ENCODE results near the gene MSRB3. TPM values are rescaled to one million over a fixed set of nuclear protein-coding genes. Genes with fewer than 3 reads are reported as not detected.

Gene MSRB3
- polyA plus RNA-seq, 1 of the 3 experiments (the other 2 are of a cell fraction) = 24.3 TPM

DNA sequence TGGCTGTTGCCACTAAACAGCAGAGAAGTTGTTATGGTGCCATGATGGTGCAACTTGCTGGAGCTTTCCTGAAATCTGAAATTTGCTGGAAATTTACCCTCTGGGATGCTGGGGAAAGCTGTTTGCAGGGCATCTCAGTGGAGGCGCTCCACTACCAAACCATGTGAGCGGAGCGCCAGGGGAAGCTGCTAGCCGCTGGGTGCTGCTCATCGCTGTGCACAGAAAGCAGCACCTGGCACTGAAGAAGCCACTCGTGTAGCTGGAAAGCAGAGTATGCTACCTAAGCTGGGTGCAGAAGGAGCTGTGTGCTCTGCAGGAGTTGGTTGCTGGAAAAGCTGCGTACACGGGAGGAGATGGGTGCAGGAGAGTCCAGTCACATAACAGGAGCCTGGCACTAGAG, 53.0 kb downstream of the MSRB3 start (continued):
- no peak for TF ChIP-seq MEF2A (IDR thresholded peaks at IDR 0.05; ENCODE audit: borderline replicate concordance, low read depth)
- TF ChIP-seq, protein P1, sequence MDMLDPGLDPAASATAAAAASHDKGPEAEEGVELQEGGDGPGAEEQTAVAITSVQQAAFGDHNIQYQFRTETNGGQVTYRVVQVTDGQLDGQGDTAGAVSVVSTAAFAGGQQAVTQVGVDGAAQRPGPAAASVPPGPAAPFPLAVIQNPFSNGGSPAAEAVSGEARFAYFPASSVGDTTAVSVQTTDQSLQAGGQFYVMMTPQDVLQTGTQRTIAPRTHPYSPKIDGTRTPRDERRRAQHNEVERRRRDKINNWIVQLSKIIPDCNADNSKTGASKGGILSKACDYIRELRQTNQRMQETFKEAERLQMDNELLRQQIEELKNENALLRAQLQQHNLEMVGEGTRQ (IDR thresholded peaks at IDR 0.05; ENCODE audit: borderline replicate concordance, low read depth, low read length) = no peak
- TF ChIP-seq, protein P2, sequence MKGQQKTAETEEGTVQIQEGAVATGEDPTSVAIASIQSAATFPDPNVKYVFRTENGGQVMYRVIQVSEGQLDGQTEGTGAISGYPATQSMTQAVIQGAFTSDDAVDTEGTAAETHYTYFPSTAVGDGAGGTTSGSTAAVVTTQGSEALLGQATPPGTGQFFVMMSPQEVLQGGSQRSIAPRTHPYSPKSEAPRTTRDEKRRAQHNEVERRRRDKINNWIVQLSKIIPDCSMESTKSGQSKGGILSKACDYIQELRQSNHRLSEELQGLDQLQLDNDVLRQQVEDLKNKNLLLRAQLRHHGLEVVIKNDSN (IDR thresholded peaks at IDR 0.05; ENCODE audit: borderline replicate concordance, low read depth) = no peak
- TF ChIP-seq, protein P3, sequence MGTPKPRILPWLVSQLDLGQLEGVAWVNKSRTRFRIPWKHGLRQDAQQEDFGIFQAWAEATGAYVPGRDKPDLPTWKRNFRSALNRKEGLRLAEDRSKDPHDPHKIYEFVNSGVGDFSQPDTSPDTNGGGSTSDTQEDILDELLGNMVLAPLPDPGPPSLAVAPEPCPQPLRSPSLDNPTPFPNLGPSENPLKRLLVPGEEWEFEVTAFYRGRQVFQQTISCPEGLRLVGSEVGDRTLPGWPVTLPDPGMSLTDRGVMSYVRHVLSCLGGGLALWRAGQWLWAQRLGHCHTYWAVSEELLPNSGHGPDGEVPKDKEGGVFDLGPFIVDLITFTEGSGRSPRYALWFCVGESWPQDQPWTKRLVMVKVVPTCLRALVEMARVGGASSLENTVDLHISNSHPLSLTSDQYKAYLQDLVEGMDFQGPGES (IDR thresholded peaks at IDR 0.05; ENCODE audit: low read depth, low read length) = no peak

GRCh38 chr12:65333649-65334048, 55.2 kb downstream of the MSRB3 start:
- WGBS (ENCODE audit: low lambda C conversion rate) = 67% methylated on average over 5 of the region's 5 CpGs
- no peak for TF ChIP-seq MEF2A (IDR thresholded peaks at IDR 0.05; ENCODE audit: borderline replicate concordance, low read depth)
- TF ChIP-seq EZH2phosphoT487 (IDR thresholded peaks at IDR 0.05; ENCODE audit: borderline replicate concordance, low read depth) = no peak
- no peak for TF ChIP-seq TAF1 (IDR thresholded peaks at IDR 0.05; ENCODE audit: borderline replicate concordance, low read depth, low read length)
- no peak for TF ChIP-seq SIN3A (IDR thresholded peaks at IDR 0.05; ENCODE audit: borderline replicate concordance, low read depth, low read length)
- no peak for TF ChIP-seq CHD2 (IDR thresholded peaks at IDR 0.05; ENCODE audit: low read length, partially characterized antibody)
- TF ChIP-seq GABPA (IDR thresholded peaks at IDR 0.05; ENCODE audit: low read depth) = no peak
- TF ChIP-seq SMC3 (IDR thresholded peaks at IDR 0.05; ENCODE audit: low read depth, low read length) = no peak
- TF ChIP-seq POLR2AphosphoS5 (IDR thresholded peaks at IDR 0.05; ENCODE audit: low read depth, low read length) = no peak
- TF ChIP-seq FOSL2 (IDR thresholded peaks at IDR 0.05; ENCODE audit: borderline replicate concordance, low read depth) = no peak
- TF ChIP-seq RFX5 (IDR thresholded peaks at IDR 0.05; ENCODE audit: low read length) = no peak
- TF ChIP-seq TCF12 (IDR thresholded peaks at IDR 0.05) = no peak
- no peak for TF ChIP-seq CTCF (IDR thresholded peaks at IDR 0.05)
- TF ChIP-seq, protein P4, sequence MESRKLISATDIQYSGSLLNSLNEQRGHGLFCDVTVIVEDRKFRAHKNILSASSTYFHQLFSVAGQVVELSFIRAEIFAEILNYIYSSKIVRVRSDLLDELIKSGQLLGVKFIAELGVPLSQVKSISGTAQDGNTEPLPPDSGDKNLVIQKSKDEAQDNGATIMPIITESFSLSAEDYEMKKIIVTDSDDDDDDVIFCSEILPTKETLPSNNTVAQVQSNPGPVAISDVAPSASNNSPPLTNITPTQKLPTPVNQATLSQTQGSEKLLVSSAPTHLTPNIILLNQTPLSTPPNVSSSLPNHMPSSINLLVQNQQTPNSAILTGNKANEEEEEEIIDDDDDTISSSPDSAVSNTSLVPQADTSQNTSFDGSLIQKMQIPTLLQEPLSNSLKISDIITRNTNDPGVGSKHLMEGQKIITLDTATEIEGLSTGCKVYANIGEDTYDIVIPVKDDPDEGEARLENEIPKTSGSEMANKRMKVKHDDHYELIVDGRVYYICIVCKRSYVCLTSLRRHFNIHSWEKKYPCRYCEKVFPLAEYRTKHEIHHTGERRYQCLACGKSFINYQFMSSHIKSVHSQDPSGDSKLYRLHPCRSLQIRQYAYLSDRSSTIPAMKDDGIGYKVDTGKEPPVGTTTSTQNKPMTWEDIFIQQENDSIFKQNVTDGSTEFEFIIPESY (IDR thresholded peaks at IDR 0.05; ENCODE audit: borderline replicate concordance, low read depth) = no peak
- TF ChIP-seq MXI1 (IDR thresholded peaks at IDR 0.05; ENCODE audit: low read depth, low read length) = no peak
- TF ChIP-seq MAX (IDR thresholded peaks at IDR 0.05; ENCODE audit: low read depth) = no peak
- TF ChIP-seq FOXM1 (IDR thresholded peaks at IDR 0.05; ENCODE audit: low read depth) = no peak
- TF ChIP-seq RXRA (IDR thresholded peaks at IDR 0.05; ENCODE audit: borderline replicate concordance, low read depth) = no peak
- Histone ChIP-seq H3K9me3 (no peaks in the 10 kb centered on the region), H3K4me1 (ENCODE audit: control insufficient read depth in 1 of 2, insufficient read depth in 2 of 2, low read depth in 1 of 2, low read length in 1 of 2) (peaks cover 0 to 34% of the 10 kb centered on the region in 2 experiments), H3K4me3 (ENCODE audit: low read depth in 2 of 2, low read length in 1 of 2) (no peak overlapping the region), H3K9ac (no peak overlapping the region), H4K20me1 (ENCODE audit: insufficient read depth) (no peaks in the 10 kb centered on the region), H2AFZ (ENCODE audit: low read depth) (no peak overlapping the region), H3K9me2 (no peaks in the 10 kb centered on the region), H3K4me2 (no peak overlapping the region), H3K36me3 (replicated peaks in 1 of 2; ENCODE audit: control insufficient read depth in 1 of 2, insufficient read depth in 2 of 2, low read length in 1 of 2) (peaks cover under 1 to 61% of the 10 kb centered on the region in 2 experiments), H3K27me3 (ENCODE audit: insufficient read depth) (no peaks in the 10 kb centered on the region), H3K27ac (ENCODE audit: low read depth in 2 of 2, low read length in 1 of 2) (no peak overlapping the region), H3K79me2 (ENCODE audit: insufficient read depth) (no peaks in the 10 kb centered on the region), H3F3A (replicated peaks; ENCODE audit: insufficient read depth) (peaks cover 19% of the 10 kb centered on the region)
- ChIA-PET POLR2A (no interaction called here), CTCF (no interaction called here)
- no peak for DNase-seq
